Activated CD8-positive, alpha-beta memory T cell treated with anti-CD3 and anti-CD28 coated beads for 36 hours (primary cell): ENCODE results near the gene ELOVL3. TPM values are rescaled to one million over a fixed set of nuclear protein-coding genes. Genes with fewer than 3 reads are reported as not detected.

Source experiments
- CTCF ChIA-PET: fragments of 350-600 bp; sonication (Branson Sonifier 250); formaldehyde crosslinking; loops from one replicate; lab custom pipeline; 2021; ENCODE audit warnings: antibody characterized with exemption; lab: Charles Lee
- POLR2A ChIA-PET: fragments of 350-600 bp; sonication (Branson Sonifier 250); formaldehyde crosslinking; loops from one replicate; lab custom pipeline; 2021; ENCODE audit warnings: antibody characterized with exemption; lab: Charles Lee
- total RNA-seq, 2 experiments: library from RNA; stranded (reverse); gene quantifications; one replicate each; pipeline ENCODE4 v1.2.3, GENCODE V29; 2021

ELOVL3 gene
- total RNA-seq, 2 experiments from 2014 or later = not detected

DNA sequence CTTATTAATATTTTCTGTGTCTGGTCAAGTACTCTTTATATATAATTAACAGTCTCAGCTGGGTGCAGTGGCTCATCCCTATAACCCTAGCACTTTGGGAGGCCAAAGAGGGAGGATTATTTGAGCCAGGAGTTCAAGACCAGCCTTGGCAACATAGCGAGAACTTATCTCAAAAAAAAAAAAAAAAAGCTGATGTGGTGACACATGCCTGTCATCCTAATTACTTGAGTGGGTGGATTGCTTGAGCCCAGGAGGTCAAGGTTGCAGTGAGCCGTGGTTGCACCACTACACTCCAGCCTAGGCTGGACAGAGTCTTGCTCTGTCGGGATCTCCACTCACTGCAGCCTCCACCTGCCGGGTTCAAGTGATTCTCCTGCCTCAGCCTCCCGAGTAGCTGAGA is 6.7 kb upstream of the ELOVL3 start:
- ChIA-PET CTCF (interaction anchor here (0.7 to 3.0 kb wide), 7 partner anchors 10 to 377 kb away, joined by 3 to 13 read pairs (median 4); no protein-coding TSS in a partner anchor), POLR2A (no interaction called here)

DNA sequence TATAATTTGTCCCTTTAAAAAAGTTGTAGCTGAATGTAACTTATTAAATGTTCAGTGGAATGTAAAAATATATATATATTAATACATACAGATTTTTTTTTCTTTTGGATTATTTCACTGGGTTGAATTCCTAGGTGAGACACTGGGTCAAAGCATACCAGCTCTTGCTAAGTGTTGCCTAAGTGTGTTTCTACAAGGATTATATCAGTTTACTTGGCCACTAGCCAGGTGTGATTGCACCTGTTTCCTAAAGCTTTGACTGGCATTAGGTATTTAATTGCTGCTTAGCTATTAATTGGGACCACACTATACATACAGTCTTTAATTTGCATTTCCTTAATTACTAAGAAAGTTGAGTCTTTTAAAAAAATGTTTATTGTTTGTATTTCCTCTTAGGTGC is 5.5 kb upstream of the ELOVL3 start:
- ChIA-PET CTCF (interaction anchor here (1.8 to 3.0 kb wide), 2 partner anchors 10 to 51 kb away, joined by 13 read pairs; no protein-coding TSS in a partner anchor), POLR2A (no interaction called here)

- ChIA-PET POLR2A (no interaction called here), CTCF (interaction anchor here (1.8 kb wide), 1 partner anchor 129 kb away, joined by 4 read pairs; no protein-coding TSS in a partner anchor)
Observed at GRCh38 chr10:102222797-102223196, 3.3 kb upstream of the ELOVL3 start.

DNA sequence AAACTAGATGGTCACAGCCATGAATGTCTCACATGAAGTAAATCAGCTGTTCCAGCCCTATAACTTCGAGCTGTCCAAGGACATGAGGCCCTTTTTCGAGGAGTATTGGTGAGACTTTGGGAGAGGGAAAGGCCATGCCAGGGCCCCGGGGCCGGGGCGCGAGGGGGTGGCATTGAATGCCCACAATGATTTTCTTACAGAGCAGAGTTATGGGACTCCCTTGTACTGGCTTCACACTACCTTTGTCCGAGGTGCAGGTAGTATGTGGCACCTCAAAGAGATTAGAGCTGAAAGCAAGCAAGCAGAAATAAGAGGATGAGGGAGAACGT is 407 bp downstream of the ELOVL3 start:
- POLR2A ChIA-PET = interaction anchor here (0.8 kb wide), 1 partner anchor 278 kb away, joined by 3 read pairs; the partner anchor contains the start of gene SUFU
- CTCF ChIA-PET = interaction anchor here (0.6 to 4.7 kb wide), 10 partner anchors 13 to 1140 kb away, joined by 3 to 28 read pairs (median 4); partner anchors contain the start of gene GBF1

DNA sequence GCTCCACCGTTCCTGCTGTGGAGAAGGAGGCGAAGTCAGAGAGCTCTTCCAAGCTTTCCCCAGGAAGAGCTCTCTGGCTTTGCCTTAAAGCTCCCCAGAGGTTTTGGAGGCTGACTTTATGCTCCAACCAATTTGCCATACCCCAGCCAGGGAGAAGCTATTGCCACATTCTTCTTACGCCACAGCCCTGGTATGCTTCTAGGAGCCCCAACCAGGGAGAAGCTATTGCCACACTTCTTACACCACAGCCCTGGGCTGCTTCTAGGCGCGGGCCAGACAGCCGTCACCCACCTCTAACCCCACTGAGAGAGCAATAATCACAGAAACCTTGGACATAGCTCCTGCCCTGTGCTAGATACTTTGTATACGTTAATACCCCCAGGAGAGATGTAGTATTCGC is 951 bp downstream of the ELOVL3 start:
- CTCF ChIA-PET = interaction anchor here (0.8 to 4.7 kb wide), 10 partner anchors 12 to 252 kb away, joined by 3 to 28 read pairs (median 4); partner anchors contain the start of gene GBF1
- POLR2A ChIA-PET = interaction anchor here (0.8 to 0.9 kb wide), 2 partner anchors 59 to 277 kb away, joined by 3 read pairs; partner anchors contain the start of gene SUFU

- POLR2A ChIA-PET = interaction anchor here (0.5 to 1.7 kb wide), 3 partner anchors 129 to 289 kb away, joined by 3 to 6 read pairs (median 4); partner anchors contain the start of gene NFKB2
- CTCF ChIA-PET = interaction anchor here (0.5 to 10.4 kb wide), 48 partner anchors 9 to 1177 kb away, joined by 3 to 272 read pairs (median 6); partner anchors contain the start of genes GBF1, PITX3 and SUFU
Observed at GRCh38 chr10:102229810-102230263, 3.7 kb downstream of the ELOVL3 start.

- ChIA-PET POLR2A (interaction anchor here (0.5 to 1.7 kb wide), 3 partner anchors 128 to 289 kb away, joined by 3 to 6 read pairs (median 4); partner anchors contain the start of gene NFKB2), CTCF (interaction anchor here (0.5 to 10.4 kb wide), 45 partner anchors 9 to 354 kb away, joined by 3 to 272 read pairs (median 7); partner anchors contain the start of genes C10orf95, GBF1, PITX3 and SUFU)
Observed at GRCh38 chr10:102230264-102230860, 4.3 kb downstream of the ELOVL3 start.

DNA sequence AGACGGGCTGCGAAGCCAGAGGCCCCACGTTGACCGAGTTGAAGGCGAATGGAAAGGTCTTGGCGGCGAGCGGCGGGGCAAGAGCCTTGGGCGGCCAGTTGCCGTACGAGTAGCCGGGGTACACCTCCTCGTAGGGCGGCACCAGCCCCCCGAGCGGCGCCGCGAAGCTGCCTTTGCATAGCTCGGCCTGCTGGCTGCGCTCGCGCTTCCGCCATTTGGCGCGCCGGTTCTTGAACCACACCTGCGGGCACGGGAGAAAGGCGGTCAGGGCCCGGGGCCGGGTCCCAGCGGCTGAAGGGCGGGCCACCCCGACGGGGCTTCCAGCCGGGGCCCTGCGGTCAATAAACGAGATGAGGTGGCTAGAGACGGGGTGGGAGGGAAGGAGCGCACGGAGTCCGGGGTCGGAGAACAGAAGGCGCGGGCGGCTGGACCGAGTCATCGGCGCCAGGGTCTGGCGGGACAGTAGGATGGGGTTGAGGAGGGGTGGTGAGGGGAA is 4.8 kb downstream of the ELOVL3 start:
- POLR2A ChIA-PET = interaction anchor here (1.1 to 1.7 kb wide), 2 partner anchors 128 to 164 kb away, joined by 4 to 6 read pairs; partner anchors contain the start of gene NFKB2
- CTCF ChIA-PET = interaction anchor here (0.8 to 10.4 kb wide), 37 partner anchors 10 to 353 kb away, joined by 3 to 272 read pairs (median 7); partner anchors contain the start of genes C10orf95, GBF1, PITX3 and SUFU

DNA sequence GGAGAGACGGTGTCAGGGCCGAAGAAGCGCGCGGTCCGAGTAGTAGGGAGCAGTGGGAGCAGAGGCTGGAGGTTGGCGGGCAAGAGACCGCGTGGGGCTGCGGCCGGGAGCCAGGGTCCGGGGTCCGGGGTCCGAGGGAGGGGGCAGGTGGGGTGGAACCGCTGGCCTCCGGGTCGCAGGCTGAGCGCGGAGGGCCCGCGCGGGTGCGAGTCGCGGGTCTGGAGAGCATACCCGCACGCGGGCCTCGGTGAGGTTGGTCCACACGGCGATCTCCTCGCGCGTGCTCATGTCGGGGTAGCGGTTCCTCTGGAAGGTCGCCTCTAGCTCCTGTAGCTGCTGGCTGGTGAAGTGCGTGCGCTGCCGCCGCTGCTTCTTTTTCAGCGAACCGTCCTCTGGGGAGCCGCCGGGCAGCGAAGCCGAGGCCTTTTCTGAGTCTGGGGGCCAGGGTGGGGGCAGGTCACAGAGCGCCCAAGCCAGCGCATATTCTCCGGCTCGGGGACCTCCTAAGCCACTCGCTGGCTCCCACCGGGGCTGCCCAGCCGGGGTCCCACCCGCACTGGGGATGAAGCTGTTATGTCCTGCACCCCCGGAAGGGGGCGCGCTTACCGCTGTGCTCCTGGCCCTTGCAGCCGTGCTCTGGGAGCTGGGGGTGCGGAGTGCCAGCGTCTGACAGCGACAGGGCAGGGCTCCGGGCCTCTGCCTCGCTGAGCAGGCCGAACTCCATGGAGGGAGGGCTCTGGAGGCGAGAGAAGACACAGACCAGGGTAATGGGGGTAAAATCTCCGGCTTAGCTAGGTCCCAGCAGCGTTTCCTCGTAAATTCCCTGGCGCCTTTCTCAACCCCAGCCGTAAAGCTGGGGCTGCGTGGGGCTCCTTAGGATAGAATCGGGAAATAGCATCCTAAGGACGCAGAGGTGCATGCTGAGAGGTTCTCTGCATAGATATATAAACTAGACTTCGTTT is 5.5 kb downstream of the ELOVL3 start:
- POLR2A ChIA-PET = interaction anchor here (0.5 to 1.1 kb wide), 3 partner anchors 119 to 167 kb away, joined by 3 read pairs; no protein-coding TSS in a partner anchor
- CTCF ChIA-PET = interaction anchor here (0.5 to 10.4 kb wide), 36 partner anchors 9 to 352 kb away, joined by 3 to 272 read pairs (median 5); partner anchors contain the start of genes GBF1, PITX3 and SUFU

DNA sequence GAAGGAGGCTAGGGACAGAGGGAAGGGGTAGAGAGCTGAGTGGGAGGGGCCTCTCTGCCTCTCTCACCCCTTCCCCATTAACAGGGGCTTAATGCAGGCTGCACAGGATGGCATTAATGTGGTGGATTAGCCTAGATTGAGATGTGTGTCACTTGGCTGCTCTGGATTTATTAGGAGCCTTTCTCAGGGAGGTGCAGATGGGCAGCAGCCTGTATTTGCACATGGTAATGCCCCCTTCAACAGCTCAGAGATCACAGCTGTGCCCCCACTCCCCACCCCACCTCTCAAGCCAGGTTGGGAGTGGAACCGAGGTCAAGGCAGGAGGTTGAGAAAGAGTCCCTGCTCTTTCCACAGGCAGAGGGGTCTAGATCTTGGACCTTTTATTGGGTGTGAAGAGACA is 7.9 kb downstream of the ELOVL3 start:
- POLR2A ChIA-PET = no interaction called here
- CTCF ChIA-PET = interaction anchor here (10.4 kb wide), 1 partner anchor 118 kb away, joined by 272 read pairs; no protein-coding TSS in a partner anchor

GRCh38 chr10:102234888-102235597 is 8.9 kb downstream of the ELOVL3 start:
- CTCF ChIA-PET = interaction anchor here (1.4 to 10.4 kb wide), 2 partner anchors 106 to 117 kb away, joined by 4 to 272 read pairs; no protein-coding TSS in a partner anchor
- POLR2A ChIA-PET = no interaction called here

- POLR2A ChIA-PET = no interaction called here
- CTCF ChIA-PET = interaction anchor here (1.4 to 10.4 kb wide), 2 partner anchors 106 to 116 kb away, joined by 4 to 272 read pairs; no protein-coding TSS in a partner anchor
Observed at GRCh38 chr10:102235598-102235920, 9.5 kb downstream of the ELOVL3 start.

DNA sequence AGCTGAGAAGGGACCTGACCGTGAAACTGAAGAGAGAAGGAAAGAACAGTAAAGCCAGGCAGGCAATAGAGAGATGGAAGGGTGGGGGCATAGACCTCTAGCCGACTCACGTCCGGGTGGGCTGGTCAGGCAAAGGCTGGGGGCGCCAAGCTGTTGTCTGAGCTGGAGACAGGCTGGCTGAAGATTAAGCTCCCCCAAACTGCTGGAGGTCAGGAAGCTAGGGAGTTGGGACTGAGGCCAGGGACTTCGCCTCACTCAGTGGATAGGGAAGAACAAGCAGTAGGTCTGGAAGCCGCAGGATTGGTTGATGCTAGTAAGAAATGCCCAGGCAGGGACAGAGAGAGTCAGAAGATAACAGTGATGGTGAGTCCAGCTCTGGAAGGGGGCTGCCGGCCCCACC is 9.9 kb downstream of the ELOVL3 start:
- POLR2A ChIA-PET = no interaction called here
- CTCF ChIA-PET = interaction anchor here (0.5 to 10.4 kb wide), 3 partner anchors 102 to 116 kb away, joined by 4 to 272 read pairs (median 6); no protein-coding TSS in a partner anchor

DNA sequence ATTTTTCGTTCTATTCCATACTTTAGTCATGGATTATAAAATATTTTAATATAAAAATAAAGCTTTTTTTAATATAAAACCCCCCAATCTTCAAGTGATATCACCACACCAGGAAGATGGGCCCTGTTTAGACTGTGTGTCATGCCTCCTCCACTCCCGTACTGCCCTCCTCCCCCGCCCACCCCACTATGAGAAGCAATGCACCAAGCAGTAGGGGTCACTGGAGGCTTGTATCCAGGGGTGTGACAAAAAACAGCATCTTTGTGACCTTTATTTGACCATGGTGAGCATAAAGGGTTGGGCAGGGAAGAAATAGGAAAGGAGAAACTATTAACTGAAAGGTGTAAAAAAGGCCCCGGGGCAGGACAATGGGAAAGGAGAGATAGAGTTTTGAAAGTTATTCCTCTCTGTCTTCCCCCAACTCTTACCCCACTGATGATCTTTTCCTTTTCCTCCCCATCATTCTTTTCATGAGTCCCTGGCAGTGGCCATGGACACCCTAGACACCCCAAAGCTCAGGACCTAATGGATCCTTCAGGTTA is 11.7 kb downstream of the ELOVL3 start:
- POLR2A ChIA-PET = no interaction called here
- CTCF ChIA-PET = interaction anchor here (1.1 to 10.4 kb wide), 2 partner anchors 10 to 114 kb away, joined by 3 to 272 read pairs; no protein-coding TSS in a partner anchor

DNA sequence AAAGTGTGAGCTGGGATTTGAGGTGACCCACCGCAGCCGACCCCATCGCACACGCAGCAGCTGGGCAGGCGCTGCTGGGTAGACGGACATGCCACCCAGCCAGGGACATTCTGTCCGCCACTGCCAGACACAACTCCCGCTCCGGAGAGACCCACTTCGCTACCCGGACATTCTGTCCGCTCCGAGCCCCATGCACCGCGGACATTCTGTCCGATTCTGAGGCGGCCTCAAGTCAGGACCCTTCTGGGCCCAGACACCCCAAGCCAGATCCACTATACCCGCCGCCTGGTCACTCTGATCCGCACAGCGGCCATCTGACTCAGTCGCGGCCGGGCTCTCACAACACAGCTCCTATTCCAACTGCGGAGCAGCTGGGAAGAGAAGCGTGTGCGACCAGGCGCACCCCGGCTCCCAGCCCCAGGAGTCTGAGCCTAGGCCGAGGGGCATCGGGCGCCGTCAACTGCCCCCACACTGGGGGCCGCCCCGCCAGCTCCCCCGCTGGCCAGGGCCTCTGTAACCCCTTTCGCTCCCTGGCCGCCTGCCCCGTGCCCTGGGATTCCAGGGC is 14.4 kb downstream of the ELOVL3 start:
- POLR2A ChIA-PET = no interaction called here
- CTCF ChIA-PET = interaction anchor here (1.1 to 2.4 kb wide), 6 partner anchors 9 to 158 kb away, joined by 3 to 17 read pairs (median 8); no protein-coding TSS in a partner anchor

- CTCF ChIA-PET = interaction anchor here (1.1 to 2.4 kb wide), 6 partner anchors 9 to 158 kb away, joined by 3 to 17 read pairs (median 8); no protein-coding TSS in a partner anchor
Observed at GRCh38 chr10:102241032-102241443, 14.9 kb downstream of the ELOVL3 start.

More at GRCh38 chr10:102241032-102241443, 14.9 kb downstream of the ELOVL3 start:
- POLR2A ChIA-PET = no interaction called here
